OCI-LY7 (cell line): ENCODE results near the gene STAT4.

Experiments
- EZH2phosphoT487 ChIP-seq: fragments of 200-600 bp; sonication (generic); IDR thresholded peaks from 2 replicates; pipeline ENCODE4 v1.6.1; 2018; ENCODE audit warnings: low read depth, borderline replicate concordance, mild to moderate bottlenecking, mixed run types, antibody characterized with exemption, low read length, moderate library complexity, mixed read lengths
- TF ChIP-seq, protein P1 (sequence below): fragments of 200-600 bp; sonication (generic); conservative IDR thresholded peaks from 2 replicates; pipeline ENCODE4 v1.5.1; 2014; ENCODE audit warnings: mild to moderate bottlenecking, antibody characterized with exemption, low read length, moderate library complexity, mixed read lengths

DNA sequence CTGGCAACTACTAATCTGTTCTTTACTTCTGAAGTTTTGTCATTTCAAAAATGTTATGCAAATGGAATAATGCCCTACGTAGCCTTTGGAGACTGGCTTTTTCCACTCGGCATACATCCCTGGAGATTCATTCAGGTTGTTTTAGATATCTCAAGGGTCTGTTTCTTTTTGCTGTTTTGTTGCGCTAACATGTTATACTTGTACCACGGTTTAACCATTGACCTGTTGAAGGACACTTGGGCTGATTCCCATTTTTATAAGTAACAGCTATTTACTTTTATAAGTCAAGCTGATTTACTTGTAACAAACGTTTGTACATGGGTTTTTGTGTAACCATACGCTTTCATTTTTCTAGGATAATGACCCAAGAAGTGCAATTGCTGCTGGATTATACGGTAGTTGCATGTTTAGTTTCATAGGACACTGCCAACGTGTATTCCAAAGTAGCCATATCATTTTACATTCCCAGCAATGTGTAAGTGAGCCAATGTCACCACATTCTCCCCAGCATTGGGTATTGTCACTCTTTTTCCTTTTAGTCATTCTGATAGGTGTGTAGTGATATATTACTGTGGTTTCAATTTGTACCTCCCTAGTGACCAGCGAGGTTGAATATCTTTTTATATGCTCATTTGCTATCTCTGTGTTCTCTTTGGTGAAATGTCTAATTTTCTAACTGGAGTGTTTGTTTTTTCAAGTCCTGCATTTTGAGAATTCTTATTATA lies 36.5 kb upstream of the STAT4 start:
- TF ChIP-seq, protein P1, sequence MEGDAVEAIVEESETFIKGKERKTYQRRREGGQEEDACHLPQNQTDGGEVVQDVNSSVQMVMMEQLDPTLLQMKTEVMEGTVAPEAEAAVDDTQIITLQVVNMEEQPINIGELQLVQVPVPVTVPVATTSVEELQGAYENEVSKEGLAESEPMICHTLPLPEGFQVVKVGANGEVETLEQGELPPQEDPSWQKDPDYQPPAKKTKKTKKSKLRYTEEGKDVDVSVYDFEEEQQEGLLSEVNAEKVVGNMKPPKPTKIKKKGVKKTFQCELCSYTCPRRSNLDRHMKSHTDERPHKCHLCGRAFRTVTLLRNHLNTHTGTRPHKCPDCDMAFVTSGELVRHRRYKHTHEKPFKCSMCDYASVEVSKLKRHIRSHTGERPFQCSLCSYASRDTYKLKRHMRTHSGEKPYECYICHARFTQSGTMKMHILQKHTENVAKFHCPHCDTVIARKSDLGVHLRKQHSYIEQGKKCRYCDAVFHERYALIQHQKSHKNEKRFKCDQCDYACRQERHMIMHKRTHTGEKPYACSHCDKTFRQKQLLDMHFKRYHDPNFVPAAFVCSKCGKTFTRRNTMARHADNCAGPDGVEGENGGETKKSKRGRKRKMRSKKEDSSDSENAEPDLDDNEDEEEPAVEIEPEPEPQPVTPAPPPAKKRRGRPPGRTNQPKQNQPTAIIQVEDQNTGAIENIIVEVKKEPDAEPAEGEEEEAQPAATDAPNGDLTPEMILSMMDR = no peak
- TF ChIP-seq EZH2phosphoT487 = no peak
